ENCODE measurements around the gene SLC18B1. TPM values are rescaled to one million over a fixed set of nuclear protein-coding genes. Genes with fewer than 3 reads are reported as not detected.

SLC18B1 gene
- total and polyA plus RNA-seq, 2 of the 13 experiments (the other 11 are each of a cell fraction or from before 2014, with no cell fraction given): 11.4 to 13.8 TPM

DNA sequence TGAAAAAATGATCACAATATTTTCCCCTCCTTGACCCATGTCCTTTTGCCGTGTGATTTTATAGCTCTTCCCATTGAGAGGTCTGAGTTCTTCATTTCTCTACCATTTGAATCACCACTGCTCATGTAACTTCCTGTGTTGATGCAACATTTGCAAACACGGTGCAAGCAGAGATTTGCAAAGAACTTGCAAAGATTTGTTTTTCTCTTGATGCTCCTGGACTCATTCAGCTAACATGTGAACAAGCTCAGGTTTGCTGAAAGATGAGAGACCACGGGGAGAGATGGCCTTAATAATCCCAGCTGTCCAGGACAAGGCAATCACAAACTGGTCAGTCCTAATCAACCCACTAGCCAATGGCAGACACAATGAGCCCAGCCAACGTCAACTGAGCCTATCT, 49.3 kb downstream of the SLC18B1 start:
- Histone ChIP-seq H3K4me3 (replicated peaks in 1 of 3; ENCODE audit: insufficient read depth in 1 of 3, low read depth in 2 of 3, low read length in 3 of 3) (no peak overlapping the region), H3K79me2 (ENCODE audit: insufficient read depth, low read length) (no peaks in the 10 kb centered on the region), H3K9me3 (ENCODE audit: low read length) (no peaks in the 10 kb centered on the region), H2AFZ (ENCODE audit: low read length) (peak overlapping the region; percentile 36), H3K4me1 (ENCODE audit: insufficient read depth, low read length) (no peaks in the 10 kb centered on the region; the same call in 1 of the 2 replicates), H3K9ac (ENCODE audit: insufficient read depth, low read depth, low read length) (no peak overlapping the region), H3K27ac (ENCODE audit: extremely low read length, insufficient read depth, low read length) (no peak overlapping the region), H4K20me1 (ENCODE audit: insufficient read depth, low read length) (no peaks in the 10 kb centered on the region), H3K36me3 (replicated peaks in 1 of 2; ENCODE audit: control insufficient read depth in 1 of 2, insufficient read depth in 2 of 2, low read length in 2 of 2) (no peaks in the 10 kb centered on the region), H3K4me2 (ENCODE audit: low read depth, low read length) (no peak overlapping the region; the same call in 1 of the 2 replicates), H3K27me3 (ENCODE audit: control insufficient read depth in 1 of 2, insufficient read depth in 2 of 2, low read length in 2 of 2) (no peaks in the 10 kb centered on the region)
- POLR2A ChIA-PET: interaction anchor here (0.7 to 1.2 kb wide), 3 partner anchors 13 to 65 kb away, joined by 3 to 6 read pairs (median 4); partner anchors contain the start of gene RPS12
- no TSS peak for BruUV-seq (replicated peaks)
- ATAC-seq: peak; percentile 34; the same call in 1 of the 3 replicates
- in situ Hi-C loops (cut with HindIII; ENCODE audit: extremely low pct_ligation_motif_present, low pct_unique_long_range_greater_than_20kb) (no loop called here), intact Hi-C loops (cut with micrococcal nuclease; ENCODE audit: unreplicated experiment) (no loop called here)
- 2% methylated on average over 4 of the region's 4 CpGs for WGBS (ENCODE audit: low lambda C conversion rate)
- no peak for FAIRE-seq
- no peak for DNase-seq (ENCODE audit: low spot score)
- CTCF ChIA-PET (ENCODE audit: low intra/inter-chr PET ratio, low total read pairs): no interaction called here
- TF ChIP-seq YEATS4 (CRISPR knock-in tag; IDR thresholded peaks at IDR 0.05; ENCODE audit: borderline replicate concordance) (no peak), ZNF780A (CRISPR knock-in tag; IDR thresholded peaks at IDR 0.05) (no peak), TRIM24 (CRISPR knock-in tag; IDR thresholded peaks at IDR 0.05) (peak; percentile 34; the same call in 1 of the 2 replicates), ZNF460 (CRISPR knock-in tag; IDR thresholded peaks at IDR 0.05; ENCODE audit: borderline replicate concordance) (no peak), HCFC1 (IDR thresholded peaks at IDR 0.05; ENCODE audit: low read depth, low read length) (no peak), HNRNPUL1 (IDR thresholded peaks at IDR 0.05; ENCODE audit: low read depth, low read length) (no peak), ZC3H4 (CRISPR knock-in tag; IDR thresholded peaks at IDR 0.05; ENCODE audit: borderline replicate concordance) (no peak), ETV5 (CRISPR knock-in tag; IDR thresholded peaks at IDR 0.05; ENCODE audit: borderline replicate concordance) (peak; percentile 68; the same call in 1 of the 2 replicates), FOXP1 (IDR thresholded peaks at IDR 0.05) (no peak), FOXP1 (CRISPR knock-in tag; IDR thresholded peaks at IDR 0.05) (peak; percentile 51), FOSL2 (CRISPR knock-in tag; IDR thresholded peaks at IDR 0.05) (peak; percentile 45), KDM2A (CRISPR knock-in tag; IDR thresholded peaks at IDR 0.05; ENCODE audit: borderline replicate concordance, low read depth) (no peak), KLF6 (CRISPR knock-in tag; IDR thresholded peaks at IDR 0.05) (0 out of 2 replicates have a peak, but pooled peaks have one; percentile 58), IRX3 (CRISPR knock-in tag; IDR thresholded peaks at IDR 0.05; ENCODE audit: borderline replicate concordance, low read depth) (no peak), ZNF136 (CRISPR knock-in tag; IDR thresholded peaks at IDR 0.05; ENCODE audit: low read depth) (no peak)
- TF ChIP-seq, protein P1, sequence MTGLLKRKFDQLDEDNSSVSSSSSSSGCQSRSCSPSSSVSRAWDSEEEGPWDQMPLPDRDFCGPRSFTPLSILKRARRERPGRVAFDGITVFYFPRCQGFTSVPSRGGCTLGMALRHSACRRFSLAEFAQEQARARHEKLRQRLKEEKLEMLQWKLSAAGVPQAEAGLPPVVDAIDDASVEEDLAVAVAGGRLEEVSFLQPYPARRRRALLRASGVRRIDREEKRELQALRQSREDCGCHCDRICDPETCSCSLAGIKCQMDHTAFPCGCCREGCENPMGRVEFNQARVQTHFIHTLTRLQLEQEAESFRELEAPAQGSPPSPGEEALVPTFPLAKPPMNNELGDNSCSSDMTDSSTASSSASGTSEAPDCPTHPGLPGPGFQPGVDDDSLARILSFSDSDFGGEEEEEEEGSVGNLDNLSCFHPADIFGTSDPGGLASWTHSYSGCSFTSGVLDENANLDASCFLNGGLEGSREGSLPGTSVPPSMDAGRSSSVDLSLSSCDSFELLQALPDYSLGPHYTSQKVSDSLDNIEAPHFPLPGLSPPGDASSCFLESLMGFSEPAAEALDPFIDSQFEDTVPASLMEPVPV (CRISPR knock-in tag; IDR thresholded peaks at IDR 0.05): no peak
- TF ChIP-seq, protein P2, sequence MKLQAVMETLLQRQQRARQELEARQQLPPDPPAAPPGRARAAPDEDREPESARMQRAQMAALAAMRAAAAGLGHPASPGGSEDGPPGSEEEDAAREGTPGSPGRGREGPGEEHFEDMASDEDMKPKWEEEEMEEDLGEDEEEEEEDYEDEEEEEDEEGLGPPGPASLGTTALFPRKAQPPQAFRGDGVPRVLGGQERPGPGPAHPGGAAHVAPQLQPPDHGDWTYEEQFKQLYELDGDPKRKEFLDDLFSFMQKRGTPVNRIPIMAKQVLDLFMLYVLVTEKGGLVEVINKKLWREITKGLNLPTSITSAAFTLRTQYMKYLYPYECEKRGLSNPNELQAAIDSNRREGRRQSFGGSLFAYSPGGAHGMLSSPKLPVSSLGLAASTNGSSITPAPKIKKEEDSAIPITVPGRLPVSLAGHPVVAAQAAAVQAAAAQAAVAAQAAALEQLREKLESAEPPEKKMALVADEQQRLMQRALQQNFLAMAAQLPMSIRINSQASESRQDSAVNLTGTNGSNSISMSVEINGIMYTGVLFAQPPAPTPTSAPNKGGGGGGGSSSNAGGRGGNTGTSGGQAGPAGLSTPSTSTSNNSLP (IDR thresholded peaks at IDR 0.05; ENCODE audit: low read depth, low read length): 0 out of 2 replicates have a peak, but pooled peaks have one; percentile 13
- TF ChIP-seq, protein P3, sequence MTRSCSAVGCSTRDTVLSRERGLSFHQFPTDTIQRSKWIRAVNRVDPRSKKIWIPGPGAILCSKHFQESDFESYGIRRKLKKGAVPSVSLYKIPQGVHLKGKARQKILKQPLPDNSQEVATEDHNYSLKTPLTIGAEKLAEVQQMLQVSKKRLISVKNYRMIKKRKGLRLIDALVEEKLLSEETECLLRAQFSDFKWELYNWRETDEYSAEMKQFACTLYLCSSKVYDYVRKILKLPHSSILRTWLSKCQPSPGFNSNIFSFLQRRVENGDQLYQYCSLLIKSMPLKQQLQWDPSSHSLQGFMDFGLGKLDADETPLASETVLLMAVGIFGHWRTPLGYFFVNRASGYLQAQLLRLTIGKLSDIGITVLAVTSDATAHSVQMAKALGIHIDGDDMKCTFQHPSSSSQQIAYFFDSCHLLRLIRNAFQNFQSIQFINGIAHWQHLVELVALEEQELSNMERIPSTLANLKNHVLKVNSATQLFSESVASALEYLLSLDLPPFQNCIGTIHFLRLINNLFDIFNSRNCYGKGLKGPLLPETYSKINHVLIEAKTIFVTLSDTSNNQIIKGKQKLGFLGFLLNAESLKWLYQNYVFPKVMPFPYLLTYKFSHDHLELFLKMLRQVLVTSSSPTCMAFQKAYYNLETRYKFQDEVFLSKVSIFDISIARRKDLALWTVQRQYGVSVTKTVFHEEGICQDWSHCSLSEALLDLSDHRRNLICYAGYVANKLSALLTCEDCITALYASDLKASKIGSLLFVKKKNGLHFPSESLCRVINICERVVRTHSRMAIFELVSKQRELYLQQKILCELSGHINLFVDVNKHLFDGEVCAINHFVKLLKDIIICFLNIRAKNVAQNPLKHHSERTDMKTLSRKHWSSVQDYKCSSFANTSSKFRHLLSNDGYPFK (CRISPR knock-in tag; IDR thresholded peaks at IDR 0.05; ENCODE audit: borderline replicate concordance): no peak

All from HepG2 (cell line).